Breast epithelium (tissue), 3 donors: Measurements from ENCODE around the gene DISP3.

Experiments used
- CTCF ChIP-seq, 3 donors: fragments of 450-650 bp; IDR thresholded peaks; one replicate each; pipeline ENCODE4 v1.5.1; 2016 to 2017; ENCODE audit warnings: antibody characterized with exemption in 3 of 3, mild to moderate bottlenecking in 3 of 3, moderate library complexity in 3 of 3
- POLR2A ChIP-seq: fragments of 450-650 bp; IDR thresholded peaks from one replicate; pipeline ENCODE4 v1.6.1; 2016; ENCODE audit warnings: antibody characterized with exemption, mild to moderate bottlenecking, moderate library complexity
- POLR2AphosphoS5 ChIP-seq, 3 donors: sonication (generic); formaldehyde crosslinking; IDR thresholded peaks; one replicate each; pipeline ENCODE4 v1.6.1; 2017; ENCODE audit warnings: antibody characterized with exemption in 3 of 3

- TF ChIP-seq CTCF (IDR thresholded peaks at IDR 0.05), result no peak
- TF ChIP-seq POLR2AphosphoS5 (IDR thresholded peaks at IDR 0.05), result no peak
- no peak for TF ChIP-seq POLR2A
These were observed 45.7 kb downstream of the DISP3 start for GRCh38 chr1:11524465-11525150.
